Keratinocyte (primary cell): ENCODE results near the gene HSBP1. TPM values are rescaled to one million over a fixed set of nuclear protein-coding genes. Genes with fewer than 3 reads are reported as not detected.

Experiments
- DNase-seq: peaks from one replicate; pipeline ENCODE4 v3.0.0-alpha.2; 2011; ENCODE audit warnings: low read depth, missing footprints, low spot score
- FAIRE-seq: peaks from 2 replicates; lab custom pipeline; 2011; peaks lifted over from hg19 to GRCh38; lab: Jason Lieb, UNC
- H2AFZ ChIP-seq: 2 replicates; pipeline ENCODE4 v1.6.0; 2012; ENCODE audit warnings: low read length, control low read depth, inconsistent platforms; ENCODE audit not compliant: control insufficient read depth
- H3K27ac ChIP-seq: 2 replicates; pipeline ENCODE4 v1.5.1; 2011; ENCODE audit warnings: low read length; ENCODE audit not compliant: control insufficient read depth, insufficient read depth
- H3K27me3 ChIP-seq: 3 replicates; pipeline ENCODE4 v1.6.0; 2011; ENCODE audit warnings: low read length; ENCODE audit not compliant: control insufficient read depth, insufficient read depth; ENCODE audit errors: extremely low read depth
- H3K36me3 ChIP-seq, 2 experiments: 2 replicates in 1 of 2; 3 replicates in 1 of 2; pipeline ENCODE4 v1.5.1; 2011; ENCODE audit warnings: low read length in 2 of 2, mild to moderate bottlenecking in 1 of 2; ENCODE audit not compliant: control insufficient read depth in 2 of 2, insufficient read depth in 2 of 2; ENCODE audit errors: extremely low read depth in 1 of 2
- H3K4me1 ChIP-seq: 3 replicates; pipeline ENCODE4 v1.5.1; 2011; ENCODE audit warnings: low read length; ENCODE audit not compliant: control insufficient read depth, insufficient read depth; ENCODE audit errors: extremely low read depth
- H3K4me2 ChIP-seq: 3 replicates; pipeline ENCODE4 v1.6.0; 2011; ENCODE audit warnings: low read depth, low read length; ENCODE audit not compliant: control insufficient read depth, insufficient read depth; ENCODE audit errors: extremely low read depth
- H3K4me3 ChIP-seq, 3 experiments: fragments of 200-600 bp in 1 of 3; sonication (generic) in 1 of 3; 2 replicates in 2 of 3; 3 replicates in 1 of 3; pipeline ENCODE4 v1.5.1; 2011 to 2016; ENCODE audit warnings: low read length in 3 of 3, mild to moderate bottlenecking in 3 of 3, control low read depth in 2 of 3, inconsistent platforms in 1 of 3, low read depth in 1 of 3, mixed read lengths in 1 of 3, mixed run types in 1 of 3, moderate library complexity in 1 of 3; ENCODE audit not compliant: control insufficient read depth in 2 of 3, insufficient read depth in 2 of 3; ENCODE audit errors: extremely low read depth in 1 of 3
- H3K79me2 ChIP-seq: 2 replicates; pipeline ENCODE4 v1.6.0; 2012; ENCODE audit warnings: low read length; ENCODE audit not compliant: control insufficient read depth, insufficient read depth
- H3K9ac ChIP-seq: 3 replicates; pipeline ENCODE4 v1.6.0; 2011; ENCODE audit warnings: low read length; ENCODE audit not compliant: control insufficient read depth, insufficient read depth; ENCODE audit errors: extremely low read depth
- H3K9me1 ChIP-seq: 3 replicates; pipeline ENCODE4 v1.6.0; 2011; ENCODE audit warnings: low read length; ENCODE audit not compliant: control insufficient read depth, insufficient read depth; ENCODE audit errors: extremely low read depth
- H3K9me3 ChIP-seq: 2 replicates; pipeline ENCODE4 v1.5.1; 2012; ENCODE audit warnings: low read depth, low read length; ENCODE audit not compliant: control insufficient read depth
- H4K20me1 ChIP-seq: 3 replicates; pipeline ENCODE4 v1.6.0; 2011; ENCODE audit warnings: low read length; ENCODE audit not compliant: control insufficient read depth, insufficient read depth; ENCODE audit errors: extremely low read depth
- CTCF ChIP-seq, 3 experiments: IDR thresholded peaks in 1 of 3; conservative IDR thresholded peaks in 1 of 3; optimal IDR thresholded peaks in 1 of 3; 2 replicates in 2 of 3; 3 replicates in 1 of 3; pipeline versions ENCODE3 to v1.5.1; 2011; ENCODE audit warnings: low read length in 3 of 3, mild to moderate bottlenecking in 3 of 3, moderate library complexity in 2 of 3, control low read depth in 1 of 3, inconsistent platforms in 1 of 3; ENCODE audit not compliant: insufficient read depth in 2 of 3; ENCODE audit errors: extremely low read depth in 1 of 3
- EZH2 ChIP-seq: IDR thresholded peaks from one replicate; pipeline ENCODE4 v1.6.1; 2012; ENCODE audit warnings: inconsistent platforms, mild to moderate bottlenecking, low read length, moderate library complexity
- dilution Hi-C: fragments of 300-500 bp; cut with MboI; formaldehyde crosslinking; loops from one replicate; pipeline ENCODE4 v1.7.0; 2020; ENCODE audit warnings: low sequenced_read_pairs; ENCODE audit not compliant: extremely low pct_ligation_motif_present
- polyA plus RNA-seq, 5 experiments: library from polyadenylated mRNA; depleted of rRNA in 3 of 5; stranded (reverse) in 3 of 5; stranded (forward) in 1 of 5; unstranded in 1 of 5; fragments of >200 nt; gene quantifications; 1 replicate in 1 of 5; 2 replicates in 3 of 5; 3 replicates in 1 of 5; pipeline versions ENCODE4 v1.2.1 to v1.2.3, GENCODE V29; 2011 to 2012; ENCODE audit warnings: missing spikeins in 2 of 5, low read depth in 1 of 5, low replicate concordance in 1 of 5

Gene HSBP1
- polyA plus RNA-seq, 1 donor (not counting 4 experiments of a cell fraction or from before 2014, with no cell fraction given), result 264 TPM

- no peak overlapping the region for H3K9ac ChIP-seq
- H3K27ac ChIP-seq, result no peak overlapping the region
- H3K79me2 ChIP-seq, result no peaks in the 10 kb centered on the region
- peak in 1 of 3 experiments; percentile 9 for TF ChIP-seq CTCF (optimal IDR thresholded peaks at IDR 0.05 in 1 of 3, IDR thresholded peaks at IDR 0.05 in 1 of 3, conservative IDR thresholded peaks at IDR 0.05 in 1 of 3; ENCODE audit: extremely low read depth in 1 of 3, insufficient read depth in 2 of 3, low read length in 3 of 3)
- no peak for TF ChIP-seq EZH2
- H3K4me3 ChIP-seq, result no peak overlapping the region
- H3K4me2 ChIP-seq, result no peak overlapping the region
- no peak overlapping the region for H2AFZ ChIP-seq
- no peaks in the 10 kb centered on the region for H4K20me1 ChIP-seq
- no peaks in the 10 kb centered on the region for H3K4me1 ChIP-seq
- H3K27me3 ChIP-seq, result no peaks in the 10 kb centered on the region
- H3K9me3 ChIP-seq, result no peaks in the 10 kb centered on the region
- DNase-seq, result no peak
- dilution Hi-C loops, result no loop called here
- H3K36me3 ChIP-seq, result no peaks in the 10 kb centered on the region
- FAIRE-seq, result no peak
- H3K9me1 ChIP-seq, result no peaks in the 10 kb centered on the region
These were observed 14.6 kb upstream of the HSBP1 start for GRCh38 chr16:83793179-83793578.

GRCh38 chr16:83794860-83795554 is 12.8 kb upstream of the HSBP1 start:
- H2AFZ ChIP-seq, result no peak overlapping the region
- TF ChIP-seq EZH2 (no peak), CTCF (optimal IDR thresholded peaks at IDR 0.05 in 1 of 3, IDR thresholded peaks at IDR 0.05 in 1 of 3, conservative IDR thresholded peaks at IDR 0.05 in 1 of 3; ENCODE audit: extremely low read depth in 1 of 3, insufficient read depth in 2 of 3, low read length in 3 of 3) (no peak)
- H3K9me1 ChIP-seq, result no peaks in the 10 kb centered on the region
- no peak overlapping the region for H3K9ac ChIP-seq
- H3K27ac ChIP-seq, result no peak overlapping the region
- H3K4me3 ChIP-seq, result no peak overlapping the region
- no peaks in the 10 kb centered on the region for H4K20me1 ChIP-seq
- no peaks in the 10 kb centered on the region for H3K36me3 ChIP-seq
- DNase-seq (no peak), FAIRE-seq (no peak)
- dilution Hi-C loops, result no loop called here
- no peaks in the 10 kb centered on the region for H3K79me2 ChIP-seq
- no peak overlapping the region for H3K4me2 ChIP-seq
- H3K27me3 ChIP-seq, result no peaks in the 10 kb centered on the region
- peaks cover 3% of the 10 kb centered on the region for H3K4me1 ChIP-seq
- no peaks in the 10 kb centered on the region for H3K9me3 ChIP-seq
